Esophagus muscularis mucosa (tissue), 4 donors: ENCODE data around the gene SSBP4. TPM values are rescaled to one million over a fixed set of nuclear protein-coding genes. Genes with fewer than 3 reads are reported as not detected.

ENCODE experiments used
- DNase-seq: peaks from one replicate; pipeline ENCODE4 v3.0.0-alpha.2; 2017; ENCODE audit errors: extremely low spot score
- H3K27ac ChIP-seq, 4 donors: fragments of 200-600 bp; sonication (generic); replicated peaks in 1 of 4; 1 replicate in 3 of 4; 2 replicates in 1 of 4; pipeline ENCODE4 v1.5.1; 2016 to 2019; ENCODE audit warnings: mild to moderate bottlenecking in 1 of 4
- H3K27me3 ChIP-seq, 4 donors: fragments of 200-600 bp; sonication (generic); one replicate each; pipeline versions ENCODE4 v1.5.1 to v1.6.0; 2016 to 2019
- H3K36me3 ChIP-seq, 4 donors: fragments of 200-600 bp; sonication (generic); one replicate each; pipeline ENCODE4 v1.5.1; 2016 to 2019
- H3K4me1 ChIP-seq, 4 donors: fragments of 200-600 bp; sonication (generic); one replicate each; pipeline ENCODE4 v1.5.1; 2016 to 2019
- H3K4me3 ChIP-seq, 4 donors: fragments of 200-600 bp; sonication (generic); 1 replicate in 2 of 4; 2 replicates in 2 of 4; pipeline ENCODE4 v1.5.1; 2016 to 2019; ENCODE audit warnings: mild to moderate bottlenecking in 4 of 4, moderate library complexity in 1 of 4
- H3K9me3 ChIP-seq, 4 donors: fragments of 200-600 bp; sonication (generic); 1 replicate in 3 of 4; 2 replicates in 1 of 4; pipeline ENCODE4 v1.5.1; 2016 to 2019
- CTCF ChIP-seq, 3 experiments: fragments of 200-600 bp in 2 of 3; fragments of 450-650 bp in 1 of 3; sonication (generic) in 2 of 3; IDR thresholded peaks; one replicate each; pipeline ENCODE4 v1.5.1; 2017 to 2019; ENCODE audit warnings: antibody characterized with exemption in 3 of 3, mild to moderate bottlenecking in 2 of 3, moderate library complexity in 1 of 3
- EP300 ChIP-seq: sonication (generic); formaldehyde crosslinking; IDR thresholded peaks from one replicate; pipeline ENCODE4 v1.6.1; 2017; ENCODE audit warnings: antibody characterized with exemption
- POLR2A ChIP-seq: fragments of 450-650 bp; IDR thresholded peaks from one replicate; pipeline ENCODE4 v1.6.1; 2017; ENCODE audit warnings: antibody characterized with exemption, moderate library complexity, mild to moderate bottlenecking, low read depth
- POLR2AphosphoS5 ChIP-seq, 2 donors: sonication (generic); formaldehyde crosslinking; IDR thresholded peaks; one replicate each; pipeline ENCODE4 v1.6.1; 2017; ENCODE audit warnings: antibody characterized with exemption in 2 of 2
- WGBS: methylation state at CpG from one replicate; pipeline ENCODE4 v1.1.5; 2018; 5-methylcytosine and 5-hydroxymethylcytosine counted together
- intact Hi-C: fragments of 100-400 bp; cut with DNase I; formaldehyde crosslinking; loops from one replicate; pipeline ENCODE4 v1.15.1; 2023
- total RNA-seq, 4 donors: library from RNA; depleted of rRNA; stranded (reverse); fragments of >200 nt; gene quantifications; one replicate each; pipeline versions ENCODE4 v1.1.0 to v1.2.1, GENCODE V29; 2016

The SSBP4 gene
- total RNA-seq, 4 donors from 2014 or later: 53.2 to 109 (median 77.8) TPM

GRCh38 chr19:18441804-18442788 is 22.9 kb downstream of the SSBP4 start:
- Histone ChIP-seq H3K27me3 (no peaks in the 10 kb centered on the region), H3K27ac (no peak overlapping the region), H3K4me1 (peaks cover 12 to 43% (median 33%) of the 10 kb centered on the region in 4 donors), H3K36me3 (peaks cover 33 to 43% (median 42%) of the 10 kb centered on the region in 4 donors), H3K4me3 (no peak overlapping the region), H3K9me3 (no peaks in the 10 kb centered on the region)
- intact Hi-C loops: no loop called here
- WGBS: 85% methylated on average over 5 of the region's 5 CpGs
- DNase-seq: no peak
- TF ChIP-seq POLR2A (no peak), EP300 (no peak), POLR2AphosphoS5 (IDR thresholded peaks at IDR 0.05) (no peak), CTCF (IDR thresholded peaks at IDR 0.05) (no peak)

- Histone ChIP-seq H3K27me3 (no peaks in the 10 kb centered on the region), H3K27ac (no peak overlapping the region), H3K9me3 (no peaks in the 10 kb centered on the region), H3K36me3 (peaks cover 34 to 52% (median 51%) of the 10 kb centered on the region in 4 donors), H3K4me1 (peaks cover 8 to 34% (median 25%) of the 10 kb centered on the region in 4 donors), H3K4me3 (no peak overlapping the region)
- intact Hi-C loops: no loop called here
- TF ChIP-seq CTCF (IDR thresholded peaks at IDR 0.05): no peak
- TF ChIP-seq POLR2AphosphoS5 (IDR thresholded peaks at IDR 0.05): no peak
- no peak for TF ChIP-seq POLR2A
- TF ChIP-seq EP300: no peak
- WGBS: 89% methylated on average over 10 of the region's 12 CpGs
- no peak for DNase-seq
Observed at GRCh38 chr19:18442941-18443340, 23.7 kb downstream of the SSBP4 start.

GRCh38 chr19:18443406-18443805 is 24.2 kb downstream of the SSBP4 start:
- Histone ChIP-seq H3K9me3 (no peaks in the 10 kb centered on the region), H3K4me1 (peaks cover 3 to 30% (median 20%) of the 10 kb centered on the region in 4 donors), H3K4me3 (no peak overlapping the region), H3K27me3 (no peaks in the 10 kb centered on the region), H3K36me3 (peaks cover 34 to 56% (median 55%) of the 10 kb centered on the region in 4 donors), H3K27ac (no peak overlapping the region)
- DNase-seq: no peak
- no peak for TF ChIP-seq EP300
- no peak for TF ChIP-seq POLR2AphosphoS5 (IDR thresholded peaks at IDR 0.05)
- no peak for TF ChIP-seq POLR2A
- no peak for TF ChIP-seq CTCF (IDR thresholded peaks at IDR 0.05)
- 90% methylated on average over 6 of the region's 6 CpGs for WGBS
- intact Hi-C loops: no loop called here

GRCh38 chr19:18443831-18444230 is 24.6 kb downstream of the SSBP4 start:
- no peak for DNase-seq
- H3K27me3 ChIP-seq: no peaks in the 10 kb centered on the region
- WGBS: 89% methylated on average over 10 of the region's 11 CpGs
- peaks cover 34 to 60% (median 59%) of the 10 kb centered on the region in 4 donors for H3K36me3 ChIP-seq
- no peaks in the 10 kb centered on the region for H3K9me3 ChIP-seq
- TF ChIP-seq POLR2A (no peak), CTCF (IDR thresholded peaks at IDR 0.05) (no peak), EP300 (no peak), POLR2AphosphoS5 (IDR thresholded peaks at IDR 0.05) (no peak)
- peaks cover 0 to 26% (median 16%) of the 10 kb centered on the region in 4 donors for H3K4me1 ChIP-seq
- intact Hi-C loops: no loop called here
- H3K4me3 ChIP-seq: no peak overlapping the region
- no peak overlapping the region for H3K27ac ChIP-seq
